ENCODE results near the gene PARD3. TPM values are rescaled to one million over a fixed set of nuclear protein-coding genes. Genes with fewer than 3 reads are reported as not detected.

The PARD3 gene
- total and polyA plus RNA-seq, 4 experiments from 2014 or later: 0.13 to 0.25 TPM; not detected in 2

- POLR2A ChIA-PET (ENCODE audit: partially characterized antibody): no interaction called here
- H3K27ac Mint-ChIP-seq: no peak overlapping the region
- H3K9me3 ChIP-seq (ENCODE audit: control insufficient read depth in 1 of 2, low read length in 2 of 2): no peaks in the 10 kb centered on the region
These were observed 753.3 kb downstream of the PARD3 start for GRCh38 chr10:34061841-34062240.

More at GRCh38 chr10:34061841-34062240, 753.3 kb downstream of the PARD3 start:
- H3K4me1 Mint-ChIP-seq: no peaks in the 10 kb centered on the region
- H3K27ac ChIP-seq (ENCODE audit: low read depth, low read length): no peak overlapping the region
- no peak for DNase-seq
- H3K9me3 Mint-ChIP-seq: peaks cover 2 to 33% (median 14%) of the 10 kb centered on the region in 8 donors
- peaks cover 0 to 3% of the 10 kb centered on the region in 2 donors for H3K27me3 Mint-ChIP-seq
- H3K4me1 ChIP-seq (ENCODE audit: insufficient read depth, low read length): no peaks in the 10 kb centered on the region
- no peak overlapping the region for H3K4me3 Mint-ChIP-seq
- H3K4me3 ChIP-seq (ENCODE audit: low read length in 2 of 2): no peak overlapping the region
- intact Hi-C loops (cut with micrococcal nuclease): no loop called here
- peaks cover 0 to 1% of the 10 kb centered on the region in 2 donors for H3K36me3 Mint-ChIP-seq
- no peaks in the 10 kb centered on the region for H3K36me3 ChIP-seq (ENCODE audit: insufficient read depth, low read length)
- CTCF ChIA-PET (ENCODE audit: partially characterized antibody): no interaction called here
- no peaks in the 10 kb centered on the region for H3K27me3 ChIP-seq (ENCODE audit: insufficient read depth, low read length)

Data from CD4-positive, alpha-beta memory T cell (primary cell).